NCI-H187 (cell line): Measurements from ENCODE around the gene GRK1.

Experiments used
- DNase-seq, 2 experiments: peaks; one replicate each; lab custom pipeline; 2025; lab: John Stamatoyannopoulos, UW

The GRK1 gene

DNA sequence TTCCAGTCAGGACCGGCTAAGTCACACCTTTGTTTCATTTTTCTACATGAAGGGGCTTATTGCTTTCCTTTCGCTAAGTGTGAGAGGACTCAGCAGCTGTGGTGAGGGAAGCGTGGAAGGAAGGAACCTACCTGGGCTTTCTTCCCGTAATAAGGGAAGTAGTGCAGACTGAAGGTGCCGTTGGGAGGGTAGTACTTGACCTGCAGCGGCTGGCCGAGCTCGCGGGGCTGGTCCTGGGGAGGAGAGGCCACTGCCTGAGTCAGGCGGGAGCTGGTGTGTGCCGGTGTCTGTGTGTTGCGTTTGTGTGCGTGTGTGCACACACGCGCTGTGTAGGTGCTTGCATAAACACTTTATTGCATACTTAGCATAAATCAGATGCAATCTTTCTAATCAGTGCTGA, 16.7 kb upstream of the GRK1 start:
- no peak for DNase-seq

DNA sequence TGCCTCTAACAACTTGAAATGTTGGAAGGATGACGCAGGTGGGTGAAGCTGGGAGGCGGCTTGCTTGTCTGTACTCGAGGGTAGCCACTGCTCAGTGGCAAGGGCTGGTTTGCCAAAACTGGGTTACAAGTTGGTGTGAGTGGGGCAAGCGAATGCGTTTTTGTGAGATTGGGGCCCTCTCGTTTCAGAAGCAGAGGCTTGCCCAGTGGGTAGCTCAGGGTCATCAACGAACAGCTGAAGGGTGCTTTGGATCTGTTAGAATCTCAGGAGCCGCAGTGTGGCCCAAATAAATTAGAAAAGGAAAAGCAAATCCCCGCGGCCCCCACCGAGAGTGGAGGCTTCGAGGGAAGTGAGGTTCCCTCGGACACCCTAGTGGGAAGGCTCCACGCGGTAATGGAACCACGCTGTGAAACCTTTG, 16.3 kb upstream of the GRK1 start:
- DNase-seq = no peak

DNA sequence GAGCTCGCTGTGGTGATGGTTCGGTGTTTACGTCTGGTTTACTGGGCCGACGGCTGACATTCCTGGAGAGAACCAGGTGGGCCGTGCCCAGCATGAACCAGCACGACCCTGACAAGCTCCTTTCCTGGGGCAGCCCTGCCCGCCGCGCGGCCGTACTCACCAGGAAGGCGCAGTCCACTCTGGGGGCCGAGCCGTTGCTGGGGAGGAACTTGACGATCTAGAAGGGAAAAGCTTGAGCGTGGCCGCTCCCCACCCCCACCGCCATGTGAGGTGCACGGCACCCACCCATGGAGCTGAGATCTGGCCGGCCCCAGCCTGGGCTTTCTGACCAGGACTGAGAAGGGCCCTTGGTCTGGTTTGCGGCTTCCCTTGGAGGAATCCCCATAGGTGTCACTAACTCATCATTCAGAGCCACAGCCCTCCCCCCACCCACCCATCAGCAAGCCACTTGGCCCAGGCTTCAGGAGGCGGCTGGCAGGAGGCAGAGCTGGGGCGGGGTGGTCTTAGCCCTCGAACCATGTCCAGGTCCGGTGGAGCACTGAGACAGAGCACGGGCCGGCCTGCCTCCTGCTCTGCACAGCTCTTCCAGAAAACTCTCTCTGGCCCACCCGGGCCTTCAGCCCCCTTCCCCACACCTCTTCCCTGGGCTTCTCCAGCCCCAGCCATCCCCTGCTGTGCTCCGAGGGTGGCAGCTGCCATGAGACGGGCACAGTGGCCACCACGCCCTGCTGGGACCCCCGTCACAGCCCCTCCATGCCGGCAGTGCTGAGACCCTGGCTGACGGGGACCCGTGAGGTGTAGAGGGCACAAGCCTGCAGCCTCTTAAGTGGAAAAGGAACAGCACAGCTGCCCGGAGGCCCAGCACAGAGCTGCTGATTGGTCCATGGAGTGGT, 15.3 kb upstream of the GRK1 start:
- no peak for DNase-seq

DNA sequence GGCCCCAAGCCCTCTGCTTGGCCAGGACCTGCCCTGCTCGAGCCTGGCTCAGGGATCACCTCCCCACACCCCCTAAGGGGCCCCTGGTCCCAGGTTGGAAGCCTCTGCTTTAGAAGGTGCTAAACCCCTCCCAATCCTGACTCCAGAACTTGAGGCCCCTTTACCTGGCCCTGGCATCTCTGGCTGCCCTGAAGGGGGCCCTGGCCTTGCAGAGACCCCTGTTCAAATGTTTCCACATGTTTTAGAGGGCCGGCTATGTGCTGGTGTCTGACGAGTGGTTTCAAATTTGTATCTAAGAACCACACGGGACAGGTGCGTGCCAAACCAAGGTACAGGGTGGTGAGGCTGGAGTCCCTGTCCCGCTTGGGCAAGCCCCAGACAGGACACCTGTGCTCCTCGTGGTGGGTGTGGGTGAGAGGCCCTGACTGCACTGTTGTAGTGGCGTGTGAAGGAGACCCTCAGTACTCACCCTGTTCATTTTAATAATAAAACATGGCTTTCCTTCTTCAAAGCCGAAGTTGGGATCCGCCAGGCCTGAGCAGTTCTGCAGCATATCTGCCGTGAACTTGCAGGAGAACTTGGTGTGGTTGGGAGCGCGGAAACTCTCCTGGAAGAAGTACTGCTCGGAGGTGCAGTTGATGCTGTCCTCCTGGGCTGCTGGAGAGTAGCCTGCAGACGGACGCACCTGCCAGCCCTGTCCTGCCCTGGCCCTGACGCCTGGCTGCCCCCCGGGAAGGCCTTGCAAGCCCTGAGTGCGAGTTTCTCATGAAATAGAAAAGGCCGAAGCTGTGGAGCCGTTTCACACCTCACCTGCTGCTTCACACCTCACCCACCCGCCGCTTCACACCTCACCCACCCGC, 14.4 kb upstream of the GRK1 start:
- no peak for DNase-seq

DNA sequence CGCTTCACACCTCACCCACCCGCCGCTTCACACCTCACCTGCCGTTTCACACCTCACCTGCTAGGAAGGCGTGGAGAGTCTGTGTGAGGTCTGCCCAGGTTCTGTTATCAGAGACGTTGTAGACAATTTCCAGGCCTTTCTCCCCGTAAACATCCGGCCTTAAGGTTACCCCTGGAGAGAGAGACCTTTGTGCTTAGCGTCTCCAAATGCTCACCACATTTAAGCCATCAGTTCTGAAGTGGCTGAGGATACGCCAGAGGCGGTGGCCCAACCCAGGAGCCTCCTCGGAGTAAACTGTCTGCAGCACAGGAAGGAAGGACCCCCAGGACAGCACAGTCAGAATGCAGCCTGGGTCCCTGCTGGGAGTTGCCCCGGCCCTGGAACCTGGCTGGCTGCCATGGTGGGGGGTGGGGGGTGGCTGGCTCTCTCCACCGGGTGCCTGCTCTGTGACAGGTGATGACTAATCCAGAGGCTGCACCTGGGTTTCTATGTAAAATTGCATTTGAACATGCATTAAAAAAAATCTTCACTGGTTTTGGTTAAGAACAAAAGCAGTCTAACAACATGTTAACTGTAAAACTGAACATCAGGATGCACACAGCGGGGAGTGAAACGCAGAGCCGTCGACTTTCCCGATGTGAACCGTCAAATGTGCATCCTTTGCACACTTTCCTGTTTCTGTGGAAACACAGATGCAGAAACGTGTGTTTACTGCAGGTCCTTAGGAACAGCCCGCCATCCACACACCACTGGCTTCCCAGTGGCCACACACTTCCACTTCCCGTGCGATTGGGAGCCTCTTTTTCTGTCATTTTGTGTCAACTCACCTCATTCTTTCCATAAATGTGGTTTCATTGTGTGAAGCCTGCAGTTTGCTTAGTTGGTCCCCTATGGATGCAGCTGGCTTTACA, 13.5 kb upstream of the GRK1 start:
- no peak for DNase-seq

DNA sequence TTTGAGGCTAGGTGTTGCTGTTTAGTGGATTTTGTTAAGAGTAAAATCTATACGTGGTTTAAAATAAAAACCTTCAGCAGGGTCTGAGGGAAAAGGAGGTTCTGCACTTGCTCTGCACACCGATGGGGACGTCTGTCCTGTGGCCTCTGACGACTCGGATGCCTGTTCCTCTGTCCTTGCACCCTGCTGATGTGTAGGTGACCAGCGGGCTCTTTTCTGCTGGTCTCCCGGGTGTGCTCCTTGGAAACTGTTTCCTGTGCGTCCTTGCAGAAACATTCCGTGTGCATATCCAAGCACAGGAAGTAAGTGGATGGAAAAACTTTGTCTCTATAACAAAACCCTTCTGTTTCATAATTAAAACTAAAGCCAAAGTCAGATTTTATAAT, 12.9 kb upstream of the GRK1 start:
- no peak for DNase-seq

DNA sequence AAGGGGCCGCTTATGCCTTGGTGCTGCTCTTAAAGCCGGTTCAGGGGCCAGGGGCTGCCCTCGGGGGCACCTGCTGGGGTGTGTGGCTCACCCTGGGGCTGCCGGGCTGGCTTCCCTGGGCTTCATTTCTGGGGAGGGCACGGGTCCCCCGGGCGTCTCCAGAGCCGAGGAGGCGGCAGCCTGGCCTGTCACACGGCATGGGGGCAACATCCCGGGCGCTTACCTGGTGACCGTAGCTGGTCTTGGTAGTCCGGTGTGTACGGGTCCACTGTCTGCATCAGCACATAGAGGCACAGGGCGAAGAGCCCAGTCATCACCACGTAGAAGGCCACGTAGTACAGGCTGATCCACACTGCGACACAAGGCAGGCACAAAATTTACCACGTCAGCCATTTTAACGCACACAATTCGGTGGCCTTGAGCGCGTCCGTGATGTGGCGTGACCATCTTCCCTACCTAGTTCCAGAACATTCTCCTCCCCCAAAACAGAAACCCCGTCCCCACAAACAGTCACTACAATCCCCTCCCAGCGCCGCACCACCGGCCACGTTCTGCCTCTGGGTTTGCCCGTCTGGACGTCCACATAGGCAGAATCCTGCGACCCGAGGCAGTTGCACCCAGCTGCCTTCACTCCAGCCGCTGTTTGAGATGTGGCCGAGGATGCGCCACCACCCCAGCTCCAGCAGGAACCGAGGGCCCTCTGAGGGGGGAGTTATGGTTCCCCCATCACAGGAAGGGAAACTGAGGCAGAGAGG, 12.3 kb upstream of the GRK1 start:
- DNase-seq = no peak

DNA sequence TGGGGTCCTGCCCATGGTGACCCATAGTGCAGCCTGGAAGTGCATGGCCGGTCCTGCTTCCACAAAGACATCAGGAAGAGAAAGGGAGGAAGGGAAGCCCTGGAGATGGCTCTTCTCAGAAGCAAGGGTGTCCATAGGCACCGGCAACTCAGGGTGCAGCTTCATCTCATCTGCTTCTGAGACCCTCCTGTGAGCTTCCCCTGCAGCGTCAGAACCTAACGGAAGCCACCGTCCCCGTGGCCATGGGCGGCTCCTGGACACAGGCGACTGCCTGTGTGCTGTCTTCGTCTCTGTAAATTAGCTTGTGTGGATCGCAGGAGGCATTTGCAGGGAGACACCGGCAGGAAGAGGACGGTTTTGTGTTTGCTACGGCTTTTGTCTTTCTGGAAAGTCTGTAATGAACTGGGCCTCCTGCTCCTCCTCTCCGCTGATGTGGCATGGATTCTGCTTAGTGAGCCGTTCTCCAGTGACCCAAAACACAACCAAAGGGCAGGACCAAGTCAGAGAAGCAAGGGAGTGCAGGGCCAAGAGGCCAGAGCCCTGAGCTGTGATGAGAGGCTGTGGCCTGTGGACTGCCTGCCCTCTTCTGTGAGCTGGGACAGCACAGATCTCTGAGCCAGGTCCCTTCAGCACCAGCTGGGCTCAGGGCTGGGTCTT, 11.5 kb upstream of the GRK1 start:
- DNase-seq = no peak

DNA sequence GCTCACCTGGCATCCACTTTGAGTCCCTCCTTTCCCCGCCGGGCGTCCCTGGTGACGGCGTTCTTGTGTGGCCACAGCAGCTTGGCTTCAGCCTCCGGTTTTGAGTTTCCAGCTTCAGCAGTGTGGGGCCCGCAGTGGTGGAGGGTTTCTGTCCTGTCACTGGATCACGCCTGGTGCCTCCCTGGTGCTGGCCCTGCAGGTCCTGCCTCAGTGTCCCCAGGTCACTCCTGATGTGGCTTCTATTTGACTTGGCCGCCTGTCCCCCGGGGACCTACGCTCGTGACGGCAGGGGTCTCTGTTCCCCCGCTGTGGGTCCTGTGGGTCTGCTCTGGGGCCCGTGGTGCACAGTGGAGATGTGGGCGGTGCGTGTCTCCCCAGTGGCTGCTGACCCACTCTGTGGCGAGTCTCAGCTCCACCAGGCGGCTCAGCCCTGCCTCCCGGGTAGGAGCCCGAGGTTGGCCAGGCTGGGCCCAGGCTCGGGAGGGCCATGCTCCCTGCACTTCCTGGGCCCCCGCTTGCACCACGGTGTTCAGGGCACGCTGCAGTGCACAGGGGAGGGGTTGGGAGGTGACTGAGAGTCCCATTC, 10.9 kb upstream of the GRK1 start:
- DNase-seq = no peak

DNA sequence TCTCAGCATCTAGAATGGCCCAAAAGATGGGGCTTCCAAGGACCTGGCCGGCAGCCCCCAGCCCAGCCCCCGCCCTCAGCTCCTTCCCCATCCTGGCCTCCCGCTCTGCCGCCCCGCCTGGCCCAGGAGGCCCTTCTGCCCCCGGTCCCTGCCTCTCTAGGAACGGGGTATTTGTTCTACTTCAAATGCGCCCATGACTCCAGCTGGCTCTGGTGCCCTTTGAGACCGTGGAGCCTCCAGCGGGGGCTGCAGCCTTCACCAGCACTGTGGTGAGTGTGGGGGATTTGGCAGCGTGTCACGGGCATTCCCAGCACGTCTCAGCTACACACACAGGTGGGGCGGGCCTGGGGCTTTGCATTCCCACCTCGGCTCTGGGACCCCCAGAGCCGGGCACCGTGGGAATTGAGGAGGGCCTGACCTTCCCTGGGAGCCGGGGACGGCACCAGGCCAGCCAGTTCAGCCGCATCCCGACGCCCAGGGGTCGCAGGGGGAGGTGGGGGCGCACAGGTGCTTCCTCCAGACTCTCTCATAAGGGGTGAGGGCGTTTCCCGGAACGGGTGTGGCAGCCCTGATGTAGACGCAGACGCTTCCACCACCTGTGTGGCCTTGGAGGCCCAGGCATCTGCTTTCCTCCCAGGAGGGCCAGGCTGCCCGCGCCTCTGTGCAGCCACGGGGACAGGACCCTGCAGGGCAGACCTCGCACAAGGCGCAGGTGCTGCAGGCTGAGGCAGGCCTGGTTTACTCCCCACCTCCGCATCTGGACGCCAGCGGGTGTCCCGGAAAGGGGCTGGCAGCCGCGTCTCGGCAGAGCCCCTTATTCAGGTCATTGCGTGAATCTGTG, 10.0 kb upstream of the GRK1 start:
- no peak for DNase-seq

DNA sequence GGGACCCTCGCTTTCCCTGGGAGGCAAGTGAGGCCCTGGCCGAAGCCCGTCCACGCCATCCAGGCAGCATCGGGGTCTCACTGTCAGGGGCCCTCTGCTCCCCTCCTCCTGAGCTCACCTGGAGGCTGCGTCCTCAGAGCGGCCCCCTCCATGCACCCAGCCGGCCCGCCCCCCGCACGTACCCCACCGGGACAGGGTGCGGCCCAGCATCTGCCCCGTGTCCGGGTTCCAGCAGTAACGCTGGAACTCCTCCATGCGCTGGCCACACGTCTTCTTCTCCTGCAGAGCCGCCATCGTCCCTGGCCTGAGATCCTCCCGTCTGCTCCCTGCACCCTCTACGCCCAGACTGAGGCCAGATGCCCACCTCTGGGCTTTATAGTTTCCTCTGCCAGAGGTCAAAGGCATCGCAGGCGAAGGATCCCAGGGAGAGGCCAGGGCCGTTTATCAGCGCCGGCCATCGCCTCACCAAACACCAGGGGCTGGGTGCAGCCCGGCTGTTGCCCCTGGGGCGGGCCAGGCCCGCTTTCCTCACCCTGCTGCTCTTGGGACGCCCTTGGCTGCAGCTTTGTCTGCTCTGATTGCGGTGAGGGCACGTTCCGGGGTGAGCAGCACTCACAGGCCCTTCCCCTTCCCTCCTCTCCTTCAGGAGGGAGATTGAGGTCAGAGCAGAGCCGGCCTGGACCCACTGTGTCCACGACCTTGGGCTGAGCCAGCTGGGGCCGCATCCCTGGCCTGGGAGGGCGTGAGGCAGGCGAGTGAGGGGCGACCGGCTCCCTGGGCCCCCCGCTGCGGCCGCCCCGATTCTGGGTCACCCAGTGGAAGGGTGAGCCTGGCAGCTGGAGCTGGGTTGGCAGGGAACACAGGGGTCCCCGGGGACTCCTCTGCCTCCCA, 8.9 kb upstream of the GRK1 start, which contains the start of gene ATP4B:
Gene ATP4B (minus strand): TSS at position 348 of the 891 bp plus-strand sequence. CDS start 54 bp downstream, at position 294.
- no peak for DNase-seq

DNA sequence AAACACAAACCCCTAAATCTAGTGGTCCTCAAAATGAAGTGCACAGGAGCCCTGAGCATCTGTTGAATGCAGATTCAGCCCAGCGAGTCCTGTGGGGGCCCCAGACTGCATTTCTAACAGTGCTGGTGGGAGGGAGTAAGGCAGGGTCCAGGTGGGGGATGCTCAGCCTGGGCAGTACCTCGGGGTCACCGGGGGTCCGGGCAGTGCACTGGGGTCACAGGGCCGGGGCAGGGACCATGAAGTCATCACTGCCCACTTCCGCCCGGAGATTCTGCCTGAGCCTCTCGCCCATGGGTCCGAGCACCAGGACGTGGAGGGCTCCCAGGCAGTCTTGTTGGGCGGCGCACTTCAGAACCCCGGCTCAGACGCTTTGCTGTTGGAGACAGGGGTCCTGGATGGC, 8.2 kb upstream of the GRK1 start:
- DNase-seq = no peak

DNA sequence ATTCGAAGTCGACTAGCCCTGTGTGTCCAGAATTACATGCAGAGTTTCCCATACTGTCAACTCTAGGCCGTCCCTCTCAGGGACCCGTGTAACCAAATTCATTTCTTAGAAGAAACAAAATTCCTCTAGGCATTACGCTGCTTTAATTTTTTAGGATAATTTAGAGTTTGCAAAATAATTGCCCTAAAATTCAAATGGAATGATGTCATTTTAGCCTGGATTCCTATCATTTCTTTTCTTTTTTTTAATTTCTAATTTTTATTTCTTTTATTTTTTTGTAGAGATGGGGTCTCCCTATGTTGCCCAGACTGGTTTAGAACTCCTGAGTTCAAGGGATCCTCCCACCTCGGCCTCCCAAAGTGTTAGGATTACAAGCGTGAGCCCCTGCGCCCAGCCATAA, 7.7 kb upstream of the GRK1 start:
- no peak for DNase-seq

DNA sequence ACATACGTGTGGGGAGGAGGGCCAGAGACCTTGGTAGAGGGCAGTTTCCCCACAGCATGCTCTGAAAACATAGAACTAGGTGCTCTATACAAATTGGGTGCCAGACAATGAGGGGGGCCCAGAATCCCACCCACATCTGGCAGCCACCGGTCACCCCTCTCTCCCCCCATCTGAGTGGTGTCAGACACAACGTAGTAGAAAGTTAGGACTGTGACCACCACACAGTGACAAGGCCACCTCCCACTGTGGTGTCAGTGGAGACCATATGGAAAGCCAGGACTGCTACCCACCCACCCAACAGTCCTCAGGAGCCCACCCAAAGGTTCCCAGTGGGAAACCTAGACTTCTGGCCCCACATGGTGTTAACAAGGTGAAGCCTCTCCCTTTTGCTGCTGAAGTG, 7.0 kb upstream of the GRK1 start:
- DNase-seq = no peak

DNA sequence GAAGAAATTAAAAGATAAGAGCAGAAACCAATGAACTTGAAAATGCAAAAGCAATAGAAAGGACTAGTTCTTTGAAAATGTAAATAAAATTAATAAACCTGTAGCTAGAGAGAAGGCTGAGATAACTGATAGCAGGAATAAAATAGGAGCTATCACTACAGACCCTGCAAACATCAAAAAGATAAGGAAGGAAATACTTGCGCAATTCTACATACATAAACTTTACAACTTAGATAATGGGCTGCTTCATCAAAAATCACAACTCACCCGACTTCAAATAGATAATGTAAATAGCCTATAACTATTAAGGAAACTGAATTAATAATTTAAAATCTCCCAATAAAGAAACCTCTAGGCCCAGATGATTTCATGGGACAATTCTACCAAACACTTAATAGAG, 5.5 kb upstream of the GRK1 start:
- DNase-seq = no peak

DNA sequence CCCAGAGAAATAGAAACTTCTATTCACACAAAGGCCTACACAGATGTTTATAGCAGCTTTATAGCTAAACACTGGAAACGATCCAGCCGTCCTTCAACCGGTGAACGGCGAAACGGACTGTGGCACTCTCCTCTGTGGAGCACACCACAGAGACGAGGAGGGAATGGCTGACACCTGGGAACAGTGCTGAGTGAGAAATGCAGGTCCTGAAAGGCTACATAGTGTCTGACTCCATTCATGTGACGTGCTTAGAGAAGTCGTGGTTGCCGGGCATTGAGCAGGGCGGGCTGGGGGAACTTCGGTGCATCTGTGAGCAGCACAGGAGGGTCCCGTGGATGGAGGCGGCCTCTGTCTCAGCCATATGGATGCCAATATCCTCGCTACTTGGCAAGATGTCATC, 3.1 kb upstream of the GRK1 start:
- DNase-seq = no peak

DNA sequence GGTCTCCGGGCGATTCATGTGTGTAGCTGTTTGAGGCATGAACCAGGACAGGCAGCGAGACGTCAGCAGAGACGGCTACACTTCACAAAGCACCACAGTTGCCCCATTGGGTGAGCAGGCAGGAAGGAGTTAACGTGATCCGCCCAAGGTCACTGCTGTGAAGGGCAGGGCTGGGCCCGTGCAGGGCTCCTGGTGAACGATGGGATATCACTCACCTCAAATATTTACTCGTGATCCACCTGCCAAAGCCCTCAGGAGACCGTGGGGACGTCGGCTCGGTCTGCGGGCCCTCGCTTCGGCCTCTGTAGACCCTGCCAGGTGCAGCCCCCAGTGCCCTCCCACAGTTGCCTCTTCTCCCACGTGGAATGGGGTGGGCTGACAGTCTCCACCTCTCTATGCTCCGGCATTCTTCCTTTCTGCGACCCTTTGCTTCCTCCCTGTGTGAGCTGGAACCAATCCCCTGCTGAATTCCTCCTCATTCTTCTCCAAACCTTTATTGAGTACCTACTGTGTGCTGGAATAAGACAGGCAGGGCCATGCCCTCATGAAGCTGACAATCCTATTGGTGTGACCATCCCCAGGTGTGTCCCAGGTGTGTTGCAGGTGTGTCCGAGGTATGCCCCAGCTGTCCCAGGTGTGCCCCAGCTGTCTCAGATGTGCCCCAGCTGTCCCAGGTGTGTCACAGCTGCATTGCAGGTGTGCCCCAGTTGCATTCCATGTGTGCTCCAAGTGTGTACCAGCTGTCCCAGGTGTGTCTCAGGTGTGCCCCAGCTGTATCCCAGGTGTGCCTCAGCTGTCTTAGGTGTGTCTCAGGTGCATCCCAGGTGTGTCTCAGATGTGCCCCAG, 2.0 kb upstream of the GRK1 start:
- DNase-seq = no peak
